Breast epithelium (tissue), 4 donors: ENCODE results near the gene PASD1. TPM values are rescaled to one million over a fixed set of nuclear protein-coding genes. Genes with fewer than 3 reads are reported as not detected.

ENCODE experiments used
- DNase-seq, 2 donors: peaks; one replicate each; pipeline ENCODE4 v3.0.0-alpha.2; 2019; ENCODE audit warnings: low spot score in 2 of 2
- H3K27ac ChIP-seq, 2 donors: fragments of 200-600 bp; sonication (generic) in 1 of 2; one replicate each; pipeline ENCODE4 v1.5.1; 2016 to 2019; ENCODE audit warnings: mild to moderate bottlenecking in 1 of 2
- H3K27me3 ChIP-seq, 2 donors: fragments of 200-600 bp; sonication (generic) in 1 of 2; one replicate each; pipeline versions ENCODE4 v1.5.1 to v1.6.0; 2017 to 2019; ENCODE audit warnings: control low read depth in 1 of 2, mild to moderate bottlenecking in 1 of 2
- H3K36me3 ChIP-seq: fragments of 200-600 bp; one replicate; pipeline ENCODE4 v1.5.1; 2019
- H3K4me1 ChIP-seq, 2 donors: fragments of 200-600 bp; sonication (generic); one replicate each; pipeline ENCODE4 v1.5.1; 2016 to 2019; ENCODE audit warnings: control low read depth in 1 of 2
- H3K4me3 ChIP-seq, 3 donors: fragments of 200-600 bp; sonication (generic); 1 replicate in 2 of 3; 2 replicates in 1 of 3; pipeline ENCODE4 v1.5.1; 2016 to 2019; ENCODE audit warnings: mild to moderate bottlenecking in 3 of 3, moderate library complexity in 2 of 3
- H3K9me3 ChIP-seq, 2 donors: fragments of 200-600 bp; sonication (generic) in 1 of 2; one replicate each; pipeline ENCODE4 v1.5.1; 2016 to 2019; ENCODE audit warnings: control low read depth in 1 of 2
- CTCF ChIP-seq, 3 donors: fragments of 450-650 bp; IDR thresholded peaks; one replicate each; pipeline ENCODE4 v1.5.1; 2016 to 2017; ENCODE audit warnings: antibody characterized with exemption in 3 of 3, mild to moderate bottlenecking in 3 of 3, moderate library complexity in 3 of 3
- POLR2A ChIP-seq: fragments of 450-650 bp; IDR thresholded peaks from one replicate; pipeline ENCODE4 v1.6.1; 2016; ENCODE audit warnings: antibody characterized with exemption, mild to moderate bottlenecking, moderate library complexity
- POLR2AphosphoS5 ChIP-seq, 3 donors: sonication (generic); formaldehyde crosslinking; IDR thresholded peaks; one replicate each; pipeline ENCODE4 v1.6.1; 2017; ENCODE audit warnings: antibody characterized with exemption in 3 of 3
- intact Hi-C: fragments of 100-400 bp; cut with DNase I; formaldehyde crosslinking; loops from one replicate; pipeline ENCODE4 v1.15.1; 2023; ENCODE audit warnings: low total_unique reads
- total RNA-seq, 3 donors: library from RNA; depleted of rRNA; stranded (reverse); fragments of >200 nt; gene quantifications; one replicate each; pipeline ENCODE4 v1.1.0, GENCODE V29; 2016

PASD1 gene
- not detected for total RNA-seq

- Histone ChIP-seq H3K9me3 (peaks cover 4 to 5% of the 10 kb centered on the region in 2 donors), H3K36me3 (no peaks in the 10 kb centered on the region), H3K27me3 (peaks cover 0 to 14% of the 10 kb centered on the region in 2 donors), H3K27ac (no peak within 1 kb of the TSS), H3K4me1 (no peaks in the 10 kb centered on the region), H3K4me3 (no peak within 1 kb of the TSS)
- TF ChIP-seq POLR2AphosphoS5 (IDR thresholded peaks at IDR 0.05) (no peak), POLR2A (no peak), CTCF (IDR thresholded peaks at IDR 0.05) (no peak)
- no peak for DNase-seq
- intact Hi-C loops, result no loop called here
Observed at GRCh38 chrX:151563449-151563848, at the start of gene PASD1. TSS of gene PASD1 (plus strand) at chrX:151563675. CDS start at chrX:151601554, 37,879 bp downstream.

GRCh38 chrX:151515237-151515636, 48.2 kb upstream of the PASD1 start:
- no peaks in the 10 kb centered on the region for H3K36me3 ChIP-seq
- H3K27ac ChIP-seq, result no peak overlapping the region
- H3K9me3 ChIP-seq, result no peaks in the 10 kb centered on the region
- peaks cover 0 to 49% of the 10 kb centered on the region in 2 donors for H3K27me3 ChIP-seq
- intact Hi-C loops, result no loop called here
- DNase-seq, result no peak
- TF ChIP-seq CTCF (IDR thresholded peaks at IDR 0.05), result no peak
- no peak for TF ChIP-seq POLR2A
- no peak for TF ChIP-seq POLR2AphosphoS5 (IDR thresholded peaks at IDR 0.05)
- H3K4me1 ChIP-seq, result no peaks in the 10 kb centered on the region
- H3K4me3 ChIP-seq, result no peak overlapping the region

- H3K27ac ChIP-seq, result no peak overlapping the region
- no peaks in the 10 kb centered on the region for H3K9me3 ChIP-seq
- no peak overlapping the region for H3K4me3 ChIP-seq
- no peaks in the 10 kb centered on the region for H3K36me3 ChIP-seq
- TF ChIP-seq CTCF (IDR thresholded peaks at IDR 0.05) (no peak), POLR2AphosphoS5 (IDR thresholded peaks at IDR 0.05) (no peak), POLR2A (no peak)
- peaks cover 0 to 47% of the 10 kb centered on the region in 2 donors for H3K27me3 ChIP-seq
- H3K4me1 ChIP-seq, result no peaks in the 10 kb centered on the region
- intact Hi-C loops, result no loop called here
- DNase-seq, result no peak
Observed at GRCh38 chrX:151516538-151517187, 46.8 kb upstream of the PASD1 start.

- Histone ChIP-seq H3K4me1 (no peaks in the 10 kb centered on the region), H3K27me3 (peaks cover 0 to 48% of the 10 kb centered on the region in 2 donors)
- no peak for TF ChIP-seq POLR2AphosphoS5 (IDR thresholded peaks at IDR 0.05)
- TF ChIP-seq POLR2A, result no peak
- TF ChIP-seq CTCF (IDR thresholded peaks at IDR 0.05), result no peak
Observed at GRCh38 chrX:151517421-151517820, 46.1 kb upstream of the PASD1 start.

GRCh38 chrX:151523351-151523750, 40.1 kb upstream of the PASD1 start:
- Histone ChIP-seq H3K36me3 (no peaks in the 10 kb centered on the region), H3K27me3 (peaks cover 0 to 13% of the 10 kb centered on the region in 2 donors), H3K9me3 (no peaks in the 10 kb centered on the region), H3K4me1 (no peaks in the 10 kb centered on the region), H3K4me3 (no peak overlapping the region), H3K27ac (no peak overlapping the region)
- intact Hi-C loops, result no loop called here
- no peak for TF ChIP-seq CTCF (IDR thresholded peaks at IDR 0.05)
- no peak for TF ChIP-seq POLR2A
- no peak for TF ChIP-seq POLR2AphosphoS5 (IDR thresholded peaks at IDR 0.05)
- DNase-seq, result no peak

More at GRCh38 chrX:151517421-151517820, 46.1 kb upstream of the PASD1 start:
- DNase-seq, result no peak
- no peaks in the 10 kb centered on the region for H3K36me3 ChIP-seq
- H3K27ac ChIP-seq, result no peak overlapping the region
- intact Hi-C loops, result no loop called here
- H3K4me3 ChIP-seq, result no peak overlapping the region
- no peaks in the 10 kb centered on the region for H3K9me3 ChIP-seq
